ENCODE measurements around the gene CYP4F11. TPM values are rescaled to one million over a fixed set of nuclear protein-coding genes. Genes with fewer than 3 reads are reported as not detected.

Gene CYP4F11
- total RNA-seq, 1 donor from 2014 or later: not detected

- Mint-ChIP-seq H3K27me3 (ENCODE audit: low read depth, unreplicated experiment) (no peaks in the 10 kb centered on the region), H3K36me3 (ENCODE audit: low read depth, unreplicated experiment) (no peaks in the 10 kb centered on the region), H3K27ac (ENCODE audit: unreplicated experiment) (no peak within 1 kb of the TSS), H3K9me3 (ENCODE audit: unreplicated experiment) (peaks cover 20% of the 10 kb centered on the region), H3K4me3 (ENCODE audit: unreplicated experiment) (no peak within 1 kb of the TSS), H3K4me1 (ENCODE audit: low read depth, unreplicated experiment) (no peaks in the 10 kb centered on the region)
- no peak within 1 kb of the TSS for H2AFZ ChIP-seq (ENCODE audit: low read depth, low read length)
- H4K20me1 ChIP-seq (ENCODE audit: insufficient read depth, low read length): no peaks in the 10 kb centered on the region
- FAIRE-seq (no peak), DNase-seq (ENCODE audit: low read depth) (no peak)
- no peak for TF ChIP-seq CTCF (IDR thresholded peaks at IDR 0.05; ENCODE audit: insufficient read depth, low read depth, low read length)
- TF ChIP-seq EZH2 (IDR thresholded peaks at IDR 0.05; ENCODE audit: insufficient read depth, low read length): no peak
- H3K9me3 ChIP-seq (ENCODE audit: insufficient read depth, low read depth, low read length): peaks cover 6% of the 10 kb centered on the region
- no peak within 1 kb of the TSS for H3K4me2 ChIP-seq (ENCODE audit: low read length)
- H3K4me1 ChIP-seq (ENCODE audit: insufficient read depth, low read length): no peaks in the 10 kb centered on the region
- no peaks in the 10 kb centered on the region for H3K79me2 ChIP-seq (ENCODE audit: insufficient read depth, low read length)
- H3K9ac ChIP-seq (ENCODE audit: low read length): no peak within 1 kb of the TSS
- no peak within 1 kb of the TSS for H3K4me3 ChIP-seq (ENCODE audit: insufficient read depth, low read depth, low read length)
- no peaks in the 10 kb centered on the region for H3K27me3 ChIP-seq (ENCODE audit: insufficient read depth, low read length)
- H3K27ac ChIP-seq (ENCODE audit: low read depth, low read length): no peak within 1 kb of the TSS
- no peaks in the 10 kb centered on the region for H3K36me3 ChIP-seq (ENCODE audit: insufficient read depth, low read length)
Measured at GRCh38 chr19:15897738-15898276, 36.5 kb downstream of the CYP4F11 start, which contains the start of gene CYP4F2. CYP4F2 (minus strand) TSS chr19:15898074; CDS start chr19:15897611, 463 bp downstream.

- no peaks in the 10 kb centered on the region for H3K27me3 ChIP-seq (ENCODE audit: insufficient read depth, low read length)
- Mint-ChIP-seq H3K4me3 (ENCODE audit: unreplicated experiment) (no peak overlapping the region), H3K4me1 (ENCODE audit: low read depth, unreplicated experiment) (no peaks in the 10 kb centered on the region), H3K27ac (ENCODE audit: unreplicated experiment) (no peak overlapping the region), H3K27me3 (ENCODE audit: low read depth, unreplicated experiment) (no peaks in the 10 kb centered on the region), H3K9me3 (ENCODE audit: unreplicated experiment) (peaks cover 21% of the 10 kb centered on the region), H3K36me3 (ENCODE audit: low read depth, unreplicated experiment) (no peaks in the 10 kb centered on the region)
- H3K4me1 ChIP-seq (ENCODE audit: insufficient read depth, low read length): no peaks in the 10 kb centered on the region
- no peak overlapping the region for H3K4me2 ChIP-seq (ENCODE audit: low read length)
- no peak for TF ChIP-seq EZH2 (IDR thresholded peaks at IDR 0.05; ENCODE audit: insufficient read depth, low read length)
- H3K9ac ChIP-seq (ENCODE audit: low read length): no peak overlapping the region
- FAIRE-seq: no peak
- no peak for DNase-seq (ENCODE audit: low read depth)
- no peak overlapping the region for H3K27ac ChIP-seq (ENCODE audit: low read depth, low read length)
- H2AFZ ChIP-seq (ENCODE audit: low read depth, low read length): no peak overlapping the region
- H3K36me3 ChIP-seq (ENCODE audit: insufficient read depth, low read length): no peaks in the 10 kb centered on the region
- H3K79me2 ChIP-seq (ENCODE audit: insufficient read depth, low read length): no peaks in the 10 kb centered on the region
- H3K9me3 ChIP-seq (ENCODE audit: insufficient read depth, low read depth, low read length): peaks cover 6% of the 10 kb centered on the region
- no peak overlapping the region for H3K4me3 ChIP-seq (ENCODE audit: insufficient read depth, low read depth, low read length)
- H4K20me1 ChIP-seq (ENCODE audit: insufficient read depth, low read length): no peaks in the 10 kb centered on the region
Measured at GRCh38 chr19:15897026-15897737, 37.1 kb downstream of the CYP4F11 start.

- DNase-seq (ENCODE audit: low read depth): no peak
- Histone ChIP-seq H3K9ac (ENCODE audit: low read length) (no peak overlapping the region), H4K20me1 (ENCODE audit: insufficient read depth, low read length) (no peaks in the 10 kb centered on the region), H3K4me3 (ENCODE audit: insufficient read depth, low read depth, low read length) (no peak overlapping the region), H3K9me3 (ENCODE audit: insufficient read depth, low read depth, low read length) (peaks cover 6% of the 10 kb centered on the region), H3K79me2 (ENCODE audit: insufficient read depth, low read length) (no peaks in the 10 kb centered on the region), H3K27ac (ENCODE audit: low read depth, low read length) (no peak overlapping the region), H3K27me3 (ENCODE audit: insufficient read depth, low read length) (no peaks in the 10 kb centered on the region), H3K4me2 (ENCODE audit: low read length) (no peak overlapping the region), H3K4me1 (ENCODE audit: insufficient read depth, low read length) (no peaks in the 10 kb centered on the region), H2AFZ (ENCODE audit: low read depth, low read length) (no peak overlapping the region), H3K36me3 (ENCODE audit: insufficient read depth, low read length) (no peaks in the 10 kb centered on the region)
- Mint-ChIP-seq H3K36me3 (ENCODE audit: low read depth, unreplicated experiment) (no peaks in the 10 kb centered on the region), H3K4me3 (ENCODE audit: unreplicated experiment) (no peak overlapping the region), H3K27ac (ENCODE audit: unreplicated experiment) (no peak overlapping the region), H3K9me3 (ENCODE audit: unreplicated experiment) (peaks cover 21% of the 10 kb centered on the region), H3K27me3 (ENCODE audit: low read depth, unreplicated experiment) (no peaks in the 10 kb centered on the region), H3K4me1 (ENCODE audit: low read depth, unreplicated experiment) (no peaks in the 10 kb centered on the region)
- TF ChIP-seq EZH2 (IDR thresholded peaks at IDR 0.05; ENCODE audit: insufficient read depth, low read length): no peak
- TF ChIP-seq CTCF (IDR thresholded peaks at IDR 0.05; ENCODE audit: insufficient read depth, low read depth, low read length): no peak
- FAIRE-seq: no peak
Measured at GRCh38 chr19:15895876-15896430, 38.4 kb downstream of the CYP4F11 start.
